Measurements from ENCODE around the gene FAIM.

GRCh38 chr3:138653567-138653966, 45.0 kb downstream of the FAIM start:
- TF ChIP-seq CTCF (IDR thresholded peaks at IDR 0.05) (no peak), MXI1 (IDR thresholded peaks at IDR 0.05; ENCODE audit: low read depth, low read length) (no peak), RAD21 (IDR thresholded peaks at IDR 0.05; ENCODE audit: low read length) (no peak), EP300 (IDR thresholded peaks at IDR 0.05; ENCODE audit: borderline replicate concordance in 1 of 2, low read depth in 1 of 2, low read length in 1 of 2) (no peak), GABPA (IDR thresholded peaks at IDR 0.05; ENCODE audit: low read depth) (no peak), JUND (IDR thresholded peaks at IDR 0.05) (no peak), POLR2AphosphoS5 (IDR thresholded peaks at IDR 0.05; ENCODE audit: low read depth, low read length) (no peak), PBX3 (IDR thresholded peaks at IDR 0.05) (no peak), TEAD4 (IDR thresholded peaks at IDR 0.05; ENCODE audit: borderline replicate concordance, insufficient read depth) (no peak), MEF2A (IDR thresholded peaks at IDR 0.05; ENCODE audit: borderline replicate concordance, low read depth) (no peak), CHD2 (IDR thresholded peaks at IDR 0.05; ENCODE audit: low read length, partially characterized antibody) (no peak), USF2 (IDR thresholded peaks at IDR 0.05; ENCODE audit: borderline replicate concordance, low read depth, low read length) (no peak), MAX (IDR thresholded peaks at IDR 0.05; ENCODE audit: low read depth) (no peak)

Data from SK-N-SH (cell line).